SH-SY5Y (cell line): ENCODE data around the gene GAB2.

Experiments used
- GATA2 ChIP-seq: IDR thresholded peaks from 2 replicates; pipeline ENCODE4 v1.6.1; 2011; ENCODE audit warnings: mild to moderate bottlenecking, low read depth, low read length
- GATA3 ChIP-seq: IDR thresholded peaks from 2 replicates; pipeline ENCODE4 v1.6.1; 2011; ENCODE audit warnings: low read depth, mild to moderate bottlenecking, low read length, moderate library complexity

The GAB2 gene

DNA sequence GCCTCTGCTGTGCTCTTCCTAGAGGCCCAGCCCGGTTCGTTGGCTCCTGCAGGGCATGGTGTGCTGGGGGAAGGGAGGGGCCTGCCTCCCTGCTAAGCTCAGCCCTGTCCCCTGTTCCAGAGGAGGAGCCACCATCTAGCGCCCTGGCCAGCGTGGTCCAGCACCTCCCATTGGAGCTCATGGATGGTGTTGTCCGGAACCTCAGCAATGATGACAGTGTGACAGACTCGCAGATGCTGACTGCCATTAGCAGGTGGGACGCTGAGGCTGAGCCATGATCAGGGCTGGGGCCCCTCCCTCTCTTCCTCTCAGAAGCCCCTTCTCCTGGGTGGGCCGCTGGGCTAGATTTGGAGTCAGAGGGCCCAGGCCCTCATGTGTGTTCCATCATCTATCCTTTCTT lies 219.8 kb downstream of the GAB2 start:
- TF ChIP-seq GATA2 (no peak), GATA3 (no peak)

DNA sequence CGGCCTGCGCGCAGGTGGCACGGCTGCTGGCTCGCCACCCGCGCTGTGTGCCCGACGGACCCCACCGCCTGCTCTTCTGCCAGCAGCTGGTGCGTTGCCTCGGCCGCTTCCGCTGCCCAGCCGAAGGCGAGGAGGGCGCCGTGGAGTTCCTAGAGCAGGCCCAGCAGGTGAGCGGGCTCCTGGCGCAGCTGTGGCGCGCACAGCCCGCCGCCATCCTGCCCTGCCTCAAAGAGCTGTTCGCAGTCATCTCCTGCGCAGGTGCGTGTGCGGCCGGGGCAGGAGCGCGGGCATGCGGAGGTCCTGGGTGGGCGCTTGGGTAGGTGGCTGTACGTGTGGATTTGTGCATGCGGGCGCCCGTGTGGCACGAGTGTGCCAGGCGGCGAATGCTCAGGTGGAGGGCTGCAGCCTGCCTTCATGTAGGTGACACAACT lies 220.9 kb downstream of the GAB2 start:
- TF ChIP-seq GATA2 (no peak), GATA3 (no peak)

DNA sequence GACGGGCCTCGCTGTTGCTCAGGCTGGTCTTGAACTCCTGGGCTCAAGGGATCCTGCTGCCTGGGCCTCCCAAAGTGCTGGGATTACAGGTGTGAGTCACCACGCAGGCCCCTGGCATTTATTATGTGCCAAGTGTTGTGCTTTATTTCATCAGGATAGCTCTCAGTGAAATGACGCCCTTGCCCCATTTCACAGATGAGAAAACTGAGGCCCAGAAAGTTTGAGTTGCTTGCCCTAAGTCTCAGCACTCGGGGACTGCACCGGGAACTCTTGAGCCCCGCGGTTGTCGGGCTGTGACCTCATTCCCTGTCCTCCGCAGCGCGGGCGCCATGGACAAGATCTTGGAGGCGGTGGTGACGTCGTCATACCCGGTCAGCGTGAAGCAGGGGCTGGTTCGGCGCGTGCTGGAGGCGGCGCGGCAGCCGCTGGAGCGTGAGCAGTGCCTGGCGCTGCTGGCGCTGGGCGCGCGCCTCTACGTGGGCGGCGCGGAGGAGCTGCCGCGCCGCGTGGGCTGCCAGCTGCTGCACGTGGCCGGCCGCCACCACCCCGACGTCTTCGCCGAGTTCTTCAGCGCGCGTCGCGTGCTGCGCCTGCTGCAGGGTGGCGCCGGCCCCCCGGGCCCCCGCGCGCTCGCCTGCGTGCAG lies 221.6 kb downstream of the GAB2 start:
- TF ChIP-seq GATA3 (no peak), GATA2 (no peak)

DNA sequence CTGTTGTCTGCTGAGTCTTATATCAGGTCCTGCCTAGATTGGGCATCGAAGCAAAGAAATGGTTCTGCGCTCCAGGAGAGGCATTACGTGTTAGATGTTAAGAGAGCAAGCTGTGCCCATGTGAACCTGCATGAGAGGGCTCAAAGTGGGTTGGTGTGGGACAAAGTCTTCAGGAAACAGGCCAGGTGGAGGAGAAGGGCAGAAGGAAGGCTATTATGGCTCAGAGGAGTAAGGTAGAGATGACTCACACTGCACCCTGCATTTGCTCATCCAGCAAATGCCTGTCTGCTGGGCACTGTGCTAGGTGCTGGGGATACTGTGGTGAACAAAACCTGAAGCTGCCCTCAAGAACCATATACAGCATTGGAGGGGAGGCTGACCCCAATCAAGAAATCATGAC lies 223.1 kb downstream of the GAB2 start:
- TF ChIP-seq GATA3 (no peak), GATA2 (no peak)

DNA sequence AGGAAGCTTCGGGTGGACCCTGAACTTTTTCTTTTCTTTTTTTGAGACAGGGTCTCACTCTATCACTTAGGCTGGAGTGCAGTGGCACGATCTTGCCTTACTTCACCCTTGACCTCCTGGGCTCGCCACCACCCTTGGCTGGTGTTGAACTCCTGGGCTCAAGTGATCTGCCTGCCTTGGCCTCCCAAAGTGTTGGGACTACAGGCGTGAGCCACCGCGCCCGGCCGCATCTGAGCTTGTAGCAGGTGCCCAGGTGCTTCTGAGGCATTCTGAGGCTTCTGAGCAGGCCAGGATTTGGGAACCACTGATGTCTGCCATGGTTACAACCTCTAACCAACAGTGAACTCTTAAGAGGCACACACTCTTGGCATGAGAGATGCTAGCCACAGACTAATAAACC lies 223.8 kb downstream of the GAB2 start:
- TF ChIP-seq GATA3: no peak
- no peak for TF ChIP-seq GATA2

DNA sequence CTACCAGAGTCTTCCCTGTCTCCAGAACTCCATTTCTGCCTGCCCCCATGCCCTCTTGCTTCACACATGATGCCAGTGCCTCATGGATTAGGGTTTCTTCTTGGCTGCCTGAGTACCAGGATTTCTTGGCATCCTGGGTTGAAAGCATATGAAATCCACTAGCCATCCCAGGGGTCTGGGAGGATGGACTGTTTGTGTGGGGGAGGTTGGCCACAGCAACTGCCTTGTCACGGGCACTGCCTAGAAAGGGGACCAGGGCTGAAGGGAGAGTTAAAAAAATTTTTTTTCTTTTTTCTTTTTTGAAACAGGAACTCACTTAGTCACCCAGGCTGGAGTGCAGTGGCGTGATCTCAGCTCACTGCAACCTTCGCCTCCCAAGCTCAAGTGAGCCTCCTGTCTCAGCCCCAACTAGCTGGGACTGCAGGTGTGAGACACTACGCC lies 224.7 kb downstream of the GAB2 start:
- TF ChIP-seq GATA2 (no peak), GATA3 (no peak)

DNA sequence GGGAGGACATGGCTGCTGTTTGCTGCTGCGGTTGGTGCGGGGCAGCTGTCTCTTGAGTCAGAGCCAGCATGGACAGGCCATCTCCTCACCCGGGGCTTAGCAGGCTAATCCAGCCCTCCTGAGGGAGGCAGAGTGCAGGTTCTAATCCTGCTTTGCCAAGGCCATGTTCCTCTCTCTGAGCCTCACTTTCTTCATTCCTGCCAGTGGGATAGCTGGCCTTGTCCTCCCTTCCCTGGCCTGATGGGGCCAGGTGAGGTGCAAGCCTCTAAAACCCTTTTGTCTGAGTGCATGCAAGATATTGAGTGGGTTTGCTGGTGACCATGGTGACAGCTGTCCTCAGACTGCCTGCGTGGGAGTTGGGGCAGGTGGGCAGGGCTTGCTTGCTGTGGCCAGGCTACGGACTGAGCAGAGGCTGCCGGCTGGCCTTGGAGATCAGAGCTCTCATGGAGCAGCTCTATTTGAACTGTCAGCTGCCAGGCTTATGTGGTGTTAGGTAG lies 225.3 kb downstream of the GAB2 start:
- TF ChIP-seq GATA2 (no peak), GATA3 (no peak)

DNA sequence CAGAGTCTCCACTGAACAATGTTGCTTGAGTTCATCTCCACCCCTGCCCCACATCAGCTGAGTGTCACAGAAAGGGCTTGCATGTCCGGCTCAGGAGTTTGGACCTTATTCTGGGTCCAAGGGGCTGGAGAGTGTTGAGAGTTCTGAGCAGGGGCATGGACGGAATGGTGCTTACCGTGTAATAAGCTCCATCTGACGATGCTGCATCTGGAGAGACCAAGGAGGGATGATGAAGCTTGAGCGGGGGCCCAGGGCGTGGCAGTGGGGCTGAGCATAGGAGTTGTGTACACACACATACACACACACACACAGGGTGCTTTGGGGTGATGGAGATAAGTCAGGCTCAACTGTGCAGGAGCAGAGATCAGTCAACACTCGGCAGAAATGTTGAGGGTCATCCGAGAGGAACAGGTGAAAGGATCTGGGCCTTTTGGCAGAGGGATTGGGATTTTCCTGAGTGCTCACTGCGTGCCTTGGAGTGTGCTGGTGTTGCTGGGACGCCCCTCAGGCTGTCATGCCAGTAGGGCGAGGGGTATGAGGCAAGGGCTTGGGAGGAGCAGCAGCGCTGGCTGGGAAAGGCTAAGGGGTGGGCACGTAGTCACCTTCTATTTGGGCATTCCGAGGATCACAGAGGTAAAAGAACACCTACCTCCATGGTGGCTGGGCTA lies 226.6 kb downstream of the GAB2 start:
- no peak for TF ChIP-seq GATA2
- TF ChIP-seq GATA3: no peak

DNA sequence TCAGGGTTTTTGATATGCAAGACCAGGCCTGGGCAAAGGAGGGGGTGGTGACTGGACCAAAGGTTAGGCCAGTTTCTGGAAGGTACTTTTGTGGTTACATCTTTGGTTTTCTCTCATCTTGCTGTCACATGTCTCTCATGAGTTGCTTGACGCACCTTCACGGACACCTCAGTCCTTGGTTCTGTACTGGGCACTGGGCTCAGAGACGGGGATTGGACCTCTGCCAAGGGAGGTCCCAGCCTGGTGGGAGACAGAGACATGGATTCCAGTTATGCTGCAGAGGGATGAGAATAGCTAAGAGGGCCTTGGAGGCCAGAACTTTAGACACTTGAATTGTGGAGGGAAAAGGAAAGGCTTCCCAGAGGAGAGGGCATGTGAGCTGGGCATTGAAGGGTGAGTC lies 227.2 kb downstream of the GAB2 start:
- no peak for TF ChIP-seq GATA2
- no peak for TF ChIP-seq GATA3

DNA sequence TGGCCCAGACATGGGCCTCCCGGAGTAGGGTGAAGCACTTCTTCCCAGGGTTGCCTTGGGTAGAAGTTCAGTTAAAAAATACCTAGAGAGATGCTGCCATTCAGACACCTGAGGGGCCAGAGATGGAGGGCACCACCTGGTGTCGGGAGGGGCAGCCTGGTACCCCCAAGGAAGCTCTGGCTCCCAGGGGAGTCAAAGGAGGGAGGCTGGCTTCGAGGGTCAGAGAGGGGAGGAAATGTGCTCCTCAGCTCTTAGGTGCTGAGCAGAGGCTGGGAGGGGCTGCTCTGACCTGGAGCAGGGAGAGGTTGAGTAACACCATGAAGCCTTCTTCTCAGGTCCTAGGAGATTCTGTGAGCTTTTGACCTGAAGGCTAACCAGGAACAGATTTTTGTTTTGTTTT lies 227.8 kb downstream of the GAB2 start:
- no peak for TF ChIP-seq GATA3
- no peak for TF ChIP-seq GATA2

DNA sequence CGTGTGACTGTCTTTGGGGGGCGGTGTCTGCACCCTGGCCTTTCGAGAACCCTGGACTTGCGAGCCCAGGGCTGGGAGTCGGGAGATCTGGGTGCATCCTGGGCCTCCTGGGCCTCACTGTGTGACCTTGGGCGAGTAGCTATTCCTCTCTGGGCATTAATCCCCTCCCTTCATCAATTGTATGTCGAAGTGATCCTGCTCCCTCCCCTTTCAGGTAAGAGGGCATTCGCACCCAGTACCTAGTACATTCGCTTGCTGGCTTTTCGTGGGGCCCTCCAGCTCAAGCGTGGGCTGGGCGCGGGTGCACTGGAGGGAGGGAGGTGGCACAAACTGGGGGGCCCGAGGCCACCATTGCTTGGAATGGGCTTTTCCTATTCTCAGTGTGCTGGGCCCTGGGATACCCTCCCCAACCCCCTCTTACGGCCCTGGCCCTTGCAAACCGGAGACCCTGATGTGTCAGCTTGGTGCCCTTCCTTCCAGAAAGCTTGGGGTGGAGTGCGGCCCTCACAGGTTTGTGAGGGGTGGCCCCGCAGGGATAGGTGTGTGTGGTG lies 228.4 kb downstream of the GAB2 start:
- no peak for TF ChIP-seq GATA3
- TF ChIP-seq GATA2: no peak

DNA sequence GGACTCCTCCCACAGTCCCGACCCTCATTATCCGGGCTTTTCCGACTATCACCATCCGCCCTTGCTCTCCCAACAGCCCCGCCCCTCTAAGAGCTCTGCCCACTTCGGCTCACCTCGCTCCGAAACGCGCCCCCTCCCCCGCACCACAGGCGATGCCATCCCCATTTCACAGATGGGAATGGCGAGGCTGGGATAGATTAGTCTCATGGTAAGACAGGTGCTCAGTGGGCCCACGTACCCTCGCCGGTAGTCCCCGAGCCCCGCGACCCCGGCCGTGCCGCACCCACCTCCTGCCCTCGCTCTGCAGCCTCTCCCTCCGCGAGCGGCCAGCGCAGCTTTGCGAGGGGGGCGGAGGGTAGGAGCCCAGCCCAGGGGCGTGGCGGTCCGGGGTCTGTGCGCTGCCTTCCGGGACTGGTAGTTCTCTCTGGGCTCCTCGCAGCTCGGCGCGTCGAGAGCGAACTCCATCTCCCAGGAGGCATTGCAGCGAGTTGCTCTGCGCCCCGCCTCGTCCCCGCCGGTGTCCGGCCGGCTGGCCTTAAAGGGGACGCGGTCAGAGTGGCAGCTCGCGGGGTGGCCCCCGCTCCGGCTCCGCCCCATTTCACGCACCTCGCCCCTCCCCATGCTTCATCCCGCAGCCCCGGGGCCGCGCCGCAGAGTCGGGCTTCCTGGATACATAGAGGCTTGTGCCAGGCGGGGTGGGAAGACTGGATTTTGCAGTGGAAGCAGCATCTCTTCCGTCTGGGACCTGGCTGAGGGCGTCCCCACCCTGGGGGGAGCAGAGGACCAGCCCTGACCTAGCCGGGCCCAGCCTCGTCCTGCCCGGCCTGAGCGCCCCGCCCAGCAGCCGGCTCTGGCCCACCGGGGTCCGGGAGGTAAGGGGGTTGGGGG lies 229.1 kb downstream of the GAB2 start, which contains the start of the genes KCTD21 and USP35:
Gene KCTD21 (minus strand): TSS at position 341 of the 888 bp plus-strand sequence. CDS start 14,072 bp downstream, outside the sequence.
Gene USP35 (plus strand): TSS at position 634 of the 888 bp plus-strand sequence. CDS start 7,327 bp downstream, outside the sequence.
- no peak for TF ChIP-seq GATA3
- no peak for TF ChIP-seq GATA2

DNA sequence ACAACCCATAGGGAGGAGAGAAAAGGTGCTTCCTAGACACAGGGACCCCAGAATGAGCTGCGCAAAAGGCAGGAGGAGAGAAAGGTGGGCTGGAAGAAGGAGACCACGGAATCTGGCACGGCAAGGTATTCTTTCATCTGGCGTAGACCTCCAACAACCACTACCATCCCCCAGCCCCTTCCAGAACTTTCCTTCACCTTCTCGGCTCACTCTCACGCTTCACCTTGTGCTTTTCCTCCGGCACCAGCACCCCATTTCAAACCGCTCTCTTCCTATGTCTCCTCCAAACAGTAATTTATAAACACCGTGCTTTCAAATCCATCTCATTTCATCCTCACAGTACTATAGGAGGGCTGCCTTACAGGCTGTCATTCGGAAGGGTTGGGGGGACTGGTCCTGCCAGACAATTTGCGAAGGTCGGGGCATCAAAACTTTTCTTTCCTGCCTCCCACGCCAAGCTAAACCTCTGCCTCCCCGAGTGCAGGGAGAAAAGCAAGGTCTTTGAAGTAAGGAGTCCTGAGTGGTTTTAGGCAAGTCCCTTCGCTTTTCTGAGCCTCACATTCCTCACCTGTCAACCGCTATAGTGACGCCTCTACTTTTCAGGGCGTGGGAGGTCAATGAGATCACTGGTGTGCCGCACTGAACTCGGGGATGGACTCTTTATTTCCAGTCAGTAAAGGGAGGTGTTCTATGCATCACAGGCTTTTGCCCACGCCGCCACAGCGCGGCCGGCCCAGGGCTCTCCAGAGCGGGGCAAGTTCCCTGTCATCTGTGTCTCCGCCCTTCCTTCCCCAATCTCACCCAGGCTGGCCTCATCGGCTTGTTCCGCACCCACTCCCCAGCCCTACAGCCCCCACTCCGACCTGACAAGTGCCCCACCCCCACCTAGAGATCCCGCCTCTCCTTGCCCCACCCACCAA lies 230.0 kb downstream of the GAB2 start:
- TF ChIP-seq GATA3: no peak
- no peak for TF ChIP-seq GATA2

DNA sequence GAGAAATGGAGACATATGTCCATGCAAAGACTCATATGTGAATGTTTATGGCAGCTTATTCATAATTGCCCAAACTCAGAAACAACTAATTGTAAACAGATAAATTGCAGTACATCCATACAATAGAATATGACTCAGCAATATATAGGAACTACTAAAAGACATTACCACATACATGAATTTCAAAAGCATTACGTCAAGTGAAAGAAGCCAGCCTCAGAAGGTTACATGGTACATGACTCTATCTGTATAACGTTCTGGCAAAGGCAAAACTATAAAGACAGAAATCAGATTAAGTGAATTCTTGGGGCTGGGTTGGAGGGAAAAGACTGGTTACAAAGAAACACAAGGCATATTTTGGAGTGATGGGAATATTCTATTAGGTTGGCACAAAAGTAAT lies 236.4 kb downstream of the GAB2 start:
- no peak for TF ChIP-seq GATA3

DNA sequence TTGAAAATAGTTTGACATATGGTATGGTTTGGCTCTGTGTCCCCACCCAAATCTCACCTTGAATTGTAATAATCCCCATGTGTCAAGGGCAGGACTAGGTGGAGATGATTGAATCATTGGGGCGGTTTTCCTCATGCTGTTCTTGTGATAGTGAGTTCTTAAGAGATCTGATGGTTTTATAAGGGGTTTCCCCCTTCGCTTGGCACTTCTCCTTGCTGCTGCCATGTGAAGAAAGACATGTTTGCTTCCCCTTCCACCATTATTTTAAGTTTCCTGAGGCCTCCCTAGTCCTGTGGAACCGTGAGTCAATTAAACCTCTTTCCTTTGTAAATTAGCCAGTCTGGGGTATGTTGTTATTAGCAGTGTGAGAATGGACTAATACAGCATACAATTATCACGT lies 236.9 kb downstream of the GAB2 start:
- no peak for TF ChIP-seq GATA3
- no peak for TF ChIP-seq GATA2
